Neural cell (in vitro differentiated cells): Measurements from ENCODE around the gene HPGD. TPM values are rescaled to one million over a fixed set of nuclear protein-coding genes. Genes with fewer than 3 reads are reported as not detected.

Experiments used
- H2AFZ ChIP-seq: fragments of 200-600, 300-800 bp; sonication (generic), shearing (Covaris generic); 2 replicates; pipeline ENCODE4 v1.6.0; 2014; ENCODE audit warnings: low read depth, mild to moderate bottlenecking, antibody characterized with exemption, low read length, moderate library complexity
- H3F3A ChIP-seq: fragments of 200-600 bp; shearing (Covaris generic); 2 replicates; pipeline ENCODE4 v1.6.1; 2016; ENCODE audit warnings: mild to moderate bottlenecking, moderate library complexity, mixed read lengths, antibody characterized with exemption, low read length; ENCODE audit not compliant: insufficient read depth, poor library complexity, severe bottlenecking
- H3K27ac ChIP-seq: fragments of 200-600, 300-800 bp; sonication (generic), shearing (Covaris generic); 2 replicates; pipeline ENCODE4 v1.5.1; 2014; ENCODE audit warnings: mild to moderate bottlenecking, low read length, moderate library complexity
- H3K27me3 ChIP-seq: fragments of 300-800, 200-600 bp; sonication (generic), shearing (Covaris generic); 2 replicates; pipeline ENCODE4 v1.6.0; 2014; ENCODE audit warnings: mild to moderate bottlenecking, low read depth, low read length, moderate library complexity; ENCODE audit not compliant: insufficient read depth
- H3K36me3 ChIP-seq: fragments of 300-800, 200-600 bp; sonication (generic), shearing (Covaris generic); 2 replicates; pipeline ENCODE4 v1.5.1; 2014; ENCODE audit warnings: mild to moderate bottlenecking, antibody characterized with exemption, low read length, moderate library complexity; ENCODE audit not compliant: insufficient read depth
- H3K4me2 ChIP-seq: fragments of 300-800, 200-600 bp; sonication (generic), shearing (Covaris generic); 2 replicates; pipeline ENCODE4 v1.6.0; 2014; ENCODE audit warnings: mild to moderate bottlenecking, low read length
- H3K4me3 ChIP-seq: fragments of 300-800, 200-600 bp; sonication (generic), shearing (Covaris generic); 2 replicates; pipeline ENCODE4 v1.5.1; 2014; ENCODE audit warnings: mild to moderate bottlenecking, low read length, moderate library complexity
- H3K79me2 ChIP-seq: fragments of 200-600 bp; shearing (Covaris generic); replicated peaks from 2 replicates; pipeline ENCODE4 v1.6.0; 2014; ENCODE audit warnings: mild to moderate bottlenecking, low read length, moderate library complexity; ENCODE audit not compliant: insufficient read depth
- H3K9ac ChIP-seq: fragments of 300-800, 200-600 bp; sonication (generic), shearing (Covaris generic); 2 replicates; pipeline ENCODE4 v1.6.1; 2016; ENCODE audit warnings: mild to moderate bottlenecking, low read length, mixed read lengths
- H3K9me2 ChIP-seq: fragments of 200-600 bp; shearing (Covaris generic); 2 replicates; pipeline ENCODE4 v1.6.1; 2016; ENCODE audit warnings: mild to moderate bottlenecking, low read length, mixed read lengths; ENCODE audit not compliant: insufficient read depth
- H3K9me3 ChIP-seq: fragments of 200-600, 300-800 bp; sonication (generic), shearing (Covaris generic); 2 replicates; pipeline ENCODE4 v1.6.1; 2016; ENCODE audit warnings: mild to moderate bottlenecking, mixed run types, low read length, moderate library complexity, mixed read lengths
- H4K20me1 ChIP-seq: fragments of 200-600 bp; shearing (Covaris generic); 2 replicates; pipeline ENCODE4 v1.6.1; 2016; ENCODE audit warnings: mild to moderate bottlenecking, mixed run types; ENCODE audit not compliant: insufficient read depth
- CTCF ChIP-seq: fragments of 450-650 bp; IDR thresholded peaks from 2 replicates; pipeline ENCODE4 v1.5.1; 2014; ENCODE audit warnings: antibody characterized with exemption, mild to moderate bottlenecking, moderate library complexity; ENCODE audit not compliant: poor library complexity, severe bottlenecking
- EP300 ChIP-seq: fragments of 450-650 bp; conservative IDR thresholded peaks from 2 replicates; pipeline ENCODE4 v1.6.1; 2014; ENCODE audit warnings: antibody characterized with exemption, mild to moderate bottlenecking, moderate library complexity; ENCODE audit not compliant: poor library complexity, severe bottlenecking
- EZH2 ChIP-seq: fragments of 200-600, 300-800 bp; shearing (Covaris generic), sonication (generic); IDR thresholded peaks from 2 replicates; pipeline ENCODE4 v1.6.1; 2014; ENCODE audit warnings: antibody characterized with exemption, low read length, borderline replicate concordance, mild to moderate bottlenecking; ENCODE audit not compliant: insufficient read depth, poor library complexity, severe bottlenecking
- MXI1 ChIP-seq: fragments of 450-650 bp; conservative IDR thresholded peaks from 2 replicates; pipeline ENCODE4 v1.6.1; 2014; ENCODE audit warnings: antibody characterized with exemption, mild to moderate bottlenecking; ENCODE audit not compliant: poor library complexity, severe bottlenecking
- POLR2AphosphoS5 ChIP-seq: IDR thresholded peaks from 2 replicates; pipeline ENCODE4 v1.6.1; 2012
- RAD21 ChIP-seq: fragments of 450-650 bp; conservative IDR thresholded peaks from 2 replicates; pipeline ENCODE4 v1.6.1; 2014; ENCODE audit warnings: antibody characterized with exemption, mild to moderate bottlenecking, moderate library complexity
- SMC3 ChIP-seq: fragments of 450-650 bp; conservative IDR thresholded peaks from 2 replicates; pipeline ENCODE4 v1.6.1; 2014; ENCODE audit warnings: antibody characterized with exemption, mild to moderate bottlenecking, moderate library complexity; ENCODE audit not compliant: poor library complexity
- TAF1 ChIP-seq: IDR thresholded peaks from 2 replicates; pipeline ENCODE4 v1.6.1; 2012; ENCODE audit warnings: low read depth
- polyA plus RNA-seq: library from polyadenylated mRNA; depleted of rRNA; stranded (reverse); fragments of >200 nt; gene quantifications from 2 replicates; pipeline ENCODE4 v1.2.3, GENCODE V29; 2014
- TF ChIP-seq, protein P1 (sequence below): IDR thresholded peaks from 2 replicates; pipeline ENCODE4 v1.6.1; 2012; ENCODE audit warnings: borderline replicate concordance

The HPGD gene
- polyA plus RNA-seq, 1 donor from 2014 or later = 23.7 TPM

GRCh38 chr4:174444390-174444789, 77.9 kb downstream of the HPGD start:
- Histone ChIP-seq H3K9me3 (no peaks in the 10 kb centered on the region), H3K36me3 (no peaks in the 10 kb centered on the region), H3K79me2 (no peaks in the 10 kb centered on the region), H3F3A (no peaks in the 10 kb centered on the region), H3K9me2 (no peaks in the 10 kb centered on the region), H4K20me1 (no peaks in the 10 kb centered on the region), H2AFZ (no peak overlapping the region), H3K27me3 (no peaks in the 10 kb centered on the region), H3K27ac (no peak overlapping the region), H3K4me2 (no peak overlapping the region), H3K4me3 (no peak overlapping the region), H3K9ac (no peak overlapping the region)
- TF ChIP-seq EZH2 (no peak), EP300 (no peak), RAD21 (no peak), CTCF (no peak), SMC3 (no peak), TAF1 (no peak), POLR2AphosphoS5 (no peak), MXI1 (no peak)
- TF ChIP-seq, protein P1, sequence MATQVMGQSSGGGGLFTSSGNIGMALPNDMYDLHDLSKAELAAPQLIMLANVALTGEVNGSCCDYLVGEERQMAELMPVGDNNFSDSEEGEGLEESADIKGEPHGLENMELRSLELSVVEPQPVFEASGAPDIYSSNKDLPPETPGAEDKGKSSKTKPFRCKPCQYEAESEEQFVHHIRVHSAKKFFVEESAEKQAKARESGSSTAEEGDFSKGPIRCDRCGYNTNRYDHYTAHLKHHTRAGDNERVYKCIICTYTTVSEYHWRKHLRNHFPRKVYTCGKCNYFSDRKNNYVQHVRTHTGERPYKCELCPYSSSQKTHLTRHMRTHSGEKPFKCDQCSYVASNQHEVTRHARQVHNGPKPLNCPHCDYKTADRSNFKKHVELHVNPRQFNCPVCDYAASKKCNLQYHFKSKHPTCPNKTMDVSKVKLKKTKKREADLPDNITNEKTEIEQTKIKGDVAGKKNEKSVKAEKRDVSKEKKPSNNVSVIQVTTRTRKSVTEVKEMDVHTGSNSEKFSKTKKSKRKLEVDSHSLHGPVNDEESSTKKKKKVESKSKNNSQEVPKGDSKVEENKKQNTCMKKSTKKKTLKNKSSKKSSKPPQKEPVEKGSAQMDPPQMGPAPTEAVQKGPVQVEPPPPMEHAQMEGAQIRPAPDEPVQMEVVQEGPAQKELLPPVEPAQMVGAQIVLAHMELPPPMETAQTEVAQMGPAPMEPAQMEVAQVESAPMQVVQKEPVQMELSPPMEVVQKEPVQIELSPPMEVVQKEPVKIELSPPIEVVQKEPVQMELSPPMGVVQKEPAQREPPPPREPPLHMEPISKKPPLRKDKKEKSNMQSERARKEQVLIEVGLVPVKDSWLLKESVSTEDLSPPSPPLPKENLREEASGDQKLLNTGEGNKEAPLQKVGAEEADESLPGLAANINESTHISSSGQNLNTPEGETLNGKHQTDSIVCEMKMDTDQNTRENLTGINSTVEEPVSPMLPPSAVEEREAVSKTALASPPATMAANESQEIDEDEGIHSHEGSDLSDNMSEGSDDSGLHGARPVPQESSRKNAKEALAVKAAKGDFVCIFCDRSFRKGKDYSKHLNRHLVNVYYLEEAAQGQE = no peak

Other genes starting within 250 kb of the HPGD start
- 28.7 and 29.3 TPM in 2 replicates for gene FBXO8, start 238.8 kb downstream of the HPGD start, polyA plus RNA-seq
- 19.3 and 23.4 TPM in 2 replicates for gene CEP44, start 238.6 kb downstream of the HPGD start, polyA plus RNA-seq